ENCODE data around the gene TMEM270.

The TMEM270 gene

DNA sequence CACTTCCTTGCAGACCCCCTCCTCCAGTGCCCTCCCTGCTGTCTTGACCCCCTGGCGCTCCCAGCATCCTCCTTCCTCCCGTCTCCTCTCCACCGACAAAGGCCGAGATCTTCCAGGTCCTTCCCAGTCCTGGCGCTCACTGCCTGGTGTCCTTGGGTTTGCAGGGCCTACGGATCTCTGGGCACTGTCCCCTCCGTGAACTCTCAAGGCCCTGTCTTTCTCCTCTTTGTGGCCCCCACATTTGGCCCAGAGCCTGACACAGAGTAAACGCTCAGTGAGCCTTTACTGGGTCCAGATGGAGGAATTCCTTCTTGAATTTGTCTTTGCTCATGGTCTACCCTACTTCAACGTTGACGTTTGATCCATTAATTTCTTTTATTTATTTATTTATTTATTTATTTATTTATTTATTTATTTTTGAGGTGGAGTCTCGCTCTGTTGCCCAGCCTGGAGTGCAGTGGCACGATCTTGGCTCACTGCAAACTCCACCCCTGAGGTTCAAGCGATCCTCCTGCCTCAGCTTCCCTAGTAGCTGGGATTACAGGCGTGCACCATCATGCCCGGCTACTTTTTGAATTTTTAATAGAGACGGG is 29.7 kb downstream of the TMEM270 start:
- DNase-seq: no peak

DNA sequence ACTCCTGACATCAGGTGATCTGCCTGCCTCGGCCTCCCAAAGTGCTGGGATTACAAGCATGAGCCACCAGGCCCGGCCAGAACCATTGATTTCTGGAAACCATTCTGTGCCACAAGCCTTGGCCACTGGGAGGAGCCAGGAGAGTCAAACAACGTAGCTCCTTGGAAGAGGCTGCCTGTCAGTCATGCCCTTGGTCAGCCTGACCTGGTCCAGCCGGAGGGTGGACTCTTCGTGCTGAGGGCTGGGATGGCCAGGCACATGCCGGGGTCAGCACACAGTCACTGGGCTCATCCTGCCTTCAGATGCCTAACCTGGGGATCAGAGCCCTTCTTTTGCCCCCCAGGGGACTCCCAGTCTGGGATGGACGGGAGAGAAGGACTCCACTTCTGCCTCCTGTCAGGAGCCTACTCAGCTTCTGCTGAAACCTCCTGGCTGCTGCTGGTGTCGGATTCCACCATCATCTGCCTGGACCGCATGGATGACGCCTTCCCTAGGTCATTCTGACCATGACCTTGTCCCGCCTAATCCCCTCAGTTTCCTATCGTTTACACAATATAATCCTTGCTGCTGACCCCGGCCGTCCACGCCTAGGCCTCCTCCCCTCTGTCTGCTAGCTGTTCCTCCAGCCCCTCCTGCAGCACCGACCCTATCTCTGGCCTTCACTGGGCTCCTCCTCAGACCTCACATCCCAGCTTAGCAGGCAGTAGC is 30.4 kb downstream of the TMEM270 start:
- no peak for DNase-seq

DNA sequence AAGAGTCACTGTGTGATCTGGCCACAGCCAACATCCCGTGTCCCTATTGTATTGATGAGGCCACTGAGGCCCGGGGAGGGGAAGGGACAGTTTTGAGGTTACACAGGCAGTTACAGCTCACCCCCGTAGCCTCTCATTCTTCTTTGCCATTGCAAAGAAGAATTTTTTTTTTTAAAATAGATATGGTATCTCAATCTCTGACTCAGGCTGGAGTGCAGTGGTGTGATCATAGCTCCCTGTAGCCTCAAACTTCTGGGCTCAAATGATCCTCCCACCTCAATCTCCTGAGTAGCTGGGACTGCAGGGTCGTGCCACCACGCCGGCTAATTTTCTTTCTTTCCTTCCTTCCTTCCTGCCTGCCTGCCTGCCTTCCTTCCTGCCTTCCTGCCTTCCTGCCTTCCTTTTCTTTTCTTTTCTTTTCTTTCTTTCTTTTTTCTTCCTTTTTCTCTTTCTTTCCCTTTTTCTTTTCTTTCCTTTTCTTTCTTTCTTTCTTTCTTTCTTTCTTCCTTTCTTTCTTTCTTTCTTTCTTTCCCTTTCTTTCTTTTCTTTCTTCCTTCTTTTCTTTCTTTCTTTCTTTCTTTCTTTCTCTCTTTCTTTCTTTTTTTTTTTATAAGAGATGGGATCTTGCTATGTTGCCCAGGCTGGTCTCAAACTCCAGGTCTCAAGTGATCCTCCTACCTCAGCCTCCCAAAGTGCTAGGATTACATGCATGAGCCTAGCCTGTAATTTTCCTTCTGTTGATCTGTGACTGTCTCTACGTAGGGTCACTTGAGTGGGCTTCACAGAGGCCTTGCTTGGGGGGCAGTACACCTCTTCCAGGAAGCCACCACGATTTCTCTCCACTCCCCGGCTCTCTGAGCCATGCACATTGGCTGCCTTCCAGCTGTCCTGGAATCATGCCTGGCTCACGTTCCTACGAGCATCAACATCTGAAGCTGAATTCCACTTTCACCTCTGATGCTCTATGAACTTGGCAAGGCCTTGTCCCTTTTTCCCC is 31.3 kb downstream of the TMEM270 start:
- no peak for DNase-seq

- no peak for DNase-seq
Observed at GRCh38 chr7:73893342-73894101, 32.6 kb downstream of the TMEM270 start.

DNA sequence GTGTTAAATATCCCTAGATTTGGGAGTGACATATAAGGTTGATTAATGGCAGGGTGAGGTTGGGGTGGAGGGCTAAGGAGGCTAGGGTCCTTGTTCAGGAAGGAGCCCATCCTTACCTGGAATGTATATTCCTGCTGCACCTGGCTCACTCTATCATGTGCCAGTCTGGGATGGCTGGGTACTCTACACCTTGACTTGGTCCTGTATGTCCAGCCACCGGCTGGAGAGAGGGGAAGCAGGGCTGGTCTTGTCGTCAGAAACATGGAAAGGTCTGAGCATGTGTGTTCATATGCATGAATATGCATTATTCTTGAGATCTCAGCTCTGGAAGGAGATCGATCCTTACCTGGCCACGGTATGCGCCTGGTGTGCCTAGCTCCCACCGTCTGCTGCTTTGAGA is 33.2 kb downstream of the TMEM270 start:
- no peak for DNase-seq

DNA sequence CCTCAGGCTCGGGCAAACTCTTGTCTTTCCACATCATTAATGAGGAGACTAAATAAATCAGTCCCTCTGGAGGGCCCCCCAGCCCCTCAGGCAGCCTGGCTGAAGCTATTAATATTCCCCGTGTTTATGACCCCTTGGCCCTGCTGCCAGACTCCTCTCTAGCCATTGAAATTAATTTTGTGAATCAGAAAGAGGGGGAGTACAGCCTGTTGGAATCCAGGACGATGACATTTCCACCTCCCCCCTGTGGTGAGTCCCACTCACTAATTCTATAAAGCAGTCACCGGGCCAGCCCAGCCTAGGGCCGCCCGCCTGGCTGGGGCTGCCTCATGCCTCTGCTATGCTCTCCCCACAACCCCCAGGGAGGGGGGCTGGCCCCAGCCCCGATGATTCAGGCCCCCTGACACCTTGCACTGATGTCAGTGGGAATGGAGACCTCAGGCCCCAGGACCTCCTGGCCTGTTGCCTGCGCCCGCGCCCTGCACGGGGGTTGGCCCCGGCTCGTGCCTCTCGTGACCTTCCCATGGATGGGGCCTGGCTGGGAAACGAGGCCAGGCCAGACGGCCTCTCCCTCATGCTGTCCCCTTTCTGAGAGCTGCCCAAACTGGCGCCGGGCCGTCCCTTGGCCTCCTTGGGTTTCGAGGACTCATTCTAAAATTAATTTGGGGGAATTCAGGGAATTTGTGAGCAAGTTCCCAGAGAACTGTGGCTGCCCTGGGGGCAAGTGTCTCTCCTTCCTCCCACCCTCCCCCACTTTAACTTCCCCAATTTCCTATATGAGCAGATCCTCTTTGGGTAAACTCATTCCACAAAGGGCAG is 34.0 kb downstream of the TMEM270 start:
- DNase-seq: no peak

GRCh38 chr7:73895626-73896025 is 34.7 kb downstream of the TMEM270 start:
- DNase-seq: no peak

DNA sequence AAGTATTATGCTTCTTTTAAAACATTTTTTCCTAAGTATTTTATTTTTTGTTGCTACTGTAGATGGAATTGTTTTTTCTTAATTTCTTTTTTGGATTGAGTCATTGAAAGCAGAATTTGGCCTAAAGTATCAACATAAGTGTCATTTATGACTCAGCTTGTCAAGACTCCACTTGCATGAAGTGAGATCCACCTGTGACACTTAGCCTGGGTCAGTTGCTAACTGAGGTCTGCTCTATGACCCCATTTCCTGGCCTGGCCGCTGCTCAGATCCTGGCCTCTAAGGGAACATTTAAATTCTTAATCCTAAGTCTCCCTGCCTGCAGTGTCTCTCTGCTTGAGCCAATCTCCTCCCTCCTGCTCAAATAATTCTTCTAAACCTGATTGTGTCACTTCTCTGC is 35.5 kb downstream of the TMEM270 start:
- no peak for DNase-seq

DNA sequence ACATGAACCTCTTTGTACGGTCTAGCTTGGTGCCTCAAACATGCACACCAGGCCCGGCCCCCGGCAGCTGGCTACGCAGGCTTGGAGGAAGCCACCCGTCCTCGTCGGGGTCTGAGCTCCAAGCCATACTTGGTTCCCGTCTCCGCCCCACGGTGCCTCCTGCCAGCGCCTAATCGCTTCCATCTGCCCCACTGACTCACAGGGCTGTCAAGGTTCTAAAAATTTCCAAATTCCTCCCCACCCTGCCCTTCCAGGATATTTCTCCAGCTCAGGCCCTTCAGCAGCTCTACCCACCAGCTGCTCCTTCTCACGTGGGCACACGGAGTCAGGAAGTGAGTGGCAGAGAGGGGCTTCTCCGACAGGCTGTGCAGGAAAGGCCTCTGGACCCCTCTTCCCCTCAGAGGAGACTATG is 38.8 kb downstream of the TMEM270 start:
- no peak for DNase-seq

DNA sequence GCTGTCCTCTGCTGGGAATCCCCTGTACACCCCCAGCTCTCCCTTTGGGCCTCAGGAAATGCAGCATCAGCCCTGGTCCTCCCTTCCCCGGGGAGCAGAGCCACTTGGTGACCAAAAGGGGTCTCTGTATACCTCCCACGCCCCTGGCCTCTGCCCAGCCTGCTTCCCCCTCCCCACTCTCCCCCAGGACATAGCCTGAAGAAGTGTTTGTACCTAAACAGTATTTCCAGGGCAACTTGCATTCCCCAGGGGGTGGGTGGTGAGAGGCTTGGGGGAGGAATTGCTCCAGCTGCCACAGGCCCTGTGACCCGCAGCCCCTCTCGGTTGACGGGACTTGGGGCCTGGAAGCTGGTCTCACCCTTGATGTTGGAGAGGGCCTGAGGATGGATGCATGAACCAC is 39.3 kb downstream of the TMEM270 start:
- no peak for DNase-seq

- no peak for DNase-seq
Observed at GRCh38 chr7:73901231-73901822, 40.4 kb downstream of the TMEM270 start.

GRCh38 chr7:73901823-73902597 is 41.1 kb downstream of the TMEM270 start:
- no peak for DNase-seq

DNA sequence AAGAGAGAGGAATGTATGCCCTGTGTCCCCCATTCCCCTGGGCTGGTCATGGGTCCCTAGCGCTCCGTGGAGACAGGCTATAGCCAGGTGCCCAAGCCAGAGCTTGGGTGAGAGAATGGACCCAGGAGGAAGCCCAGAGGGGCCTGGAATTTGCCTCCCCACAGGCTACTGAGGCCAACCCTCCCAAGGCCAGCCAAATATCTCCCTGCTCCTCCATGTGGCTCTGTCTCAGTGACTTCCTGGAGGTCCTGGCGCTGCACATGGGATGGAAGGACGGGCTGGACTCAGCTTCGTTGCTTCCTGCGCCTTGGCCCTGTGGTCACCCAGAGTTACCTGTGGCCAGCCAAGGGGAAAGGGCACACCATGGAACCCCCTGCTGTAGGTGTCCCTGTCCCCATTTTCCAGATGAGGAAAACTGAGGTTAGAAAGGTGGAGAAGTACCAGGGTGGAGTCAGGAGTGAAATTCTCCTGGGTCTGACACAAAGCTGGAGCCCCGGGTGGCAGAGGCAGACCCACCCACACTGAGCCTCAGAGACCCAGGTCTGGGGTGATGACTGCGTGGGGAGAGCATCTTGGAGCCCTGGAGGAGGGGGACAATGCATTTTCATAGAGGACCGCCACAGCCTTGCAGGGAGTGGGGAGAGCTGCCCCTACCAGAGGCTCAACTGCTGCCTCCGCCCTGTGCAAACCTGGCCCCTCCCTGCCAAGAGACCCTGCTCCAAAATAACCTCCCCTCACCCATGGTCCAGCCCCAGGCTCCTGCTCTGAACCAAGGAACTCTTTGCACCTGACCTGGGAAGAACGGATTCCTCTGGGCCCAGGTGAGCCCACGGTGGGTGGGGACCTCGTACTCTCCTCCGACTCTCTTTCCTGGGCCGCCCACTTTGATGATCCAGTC is 42.6 kb downstream of the TMEM270 start:
- DNase-seq: no peak

- DNase-seq: no peak
Observed at GRCh38 chr7:73904219-73905137, 43.5 kb downstream of the TMEM270 start.

DNA sequence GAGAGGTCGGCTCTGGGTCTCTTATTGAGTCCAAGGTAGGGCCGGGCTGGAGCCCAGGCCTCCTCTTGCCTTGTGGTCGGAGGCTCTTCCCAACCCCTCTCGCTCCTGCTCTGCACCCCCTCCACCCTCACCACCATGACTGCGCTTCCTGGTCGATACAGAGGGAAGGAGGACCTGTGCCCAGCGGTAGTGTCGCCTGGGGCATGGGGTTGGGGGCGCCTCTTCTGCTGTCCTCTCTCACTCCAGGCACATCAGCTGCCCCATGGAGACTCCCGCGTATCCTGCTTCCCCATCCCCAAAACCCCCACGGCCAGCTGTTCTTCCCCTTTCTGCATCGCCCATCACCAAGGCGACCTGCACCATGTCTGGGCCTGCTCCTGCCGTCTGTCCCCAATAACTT is 44.4 kb downstream of the TMEM270 start:
- DNase-seq: no peak

GRCh38 chr7:73906874-73907273 is 45.9 kb downstream of the TMEM270 start:
- no peak for DNase-seq

DNA sequence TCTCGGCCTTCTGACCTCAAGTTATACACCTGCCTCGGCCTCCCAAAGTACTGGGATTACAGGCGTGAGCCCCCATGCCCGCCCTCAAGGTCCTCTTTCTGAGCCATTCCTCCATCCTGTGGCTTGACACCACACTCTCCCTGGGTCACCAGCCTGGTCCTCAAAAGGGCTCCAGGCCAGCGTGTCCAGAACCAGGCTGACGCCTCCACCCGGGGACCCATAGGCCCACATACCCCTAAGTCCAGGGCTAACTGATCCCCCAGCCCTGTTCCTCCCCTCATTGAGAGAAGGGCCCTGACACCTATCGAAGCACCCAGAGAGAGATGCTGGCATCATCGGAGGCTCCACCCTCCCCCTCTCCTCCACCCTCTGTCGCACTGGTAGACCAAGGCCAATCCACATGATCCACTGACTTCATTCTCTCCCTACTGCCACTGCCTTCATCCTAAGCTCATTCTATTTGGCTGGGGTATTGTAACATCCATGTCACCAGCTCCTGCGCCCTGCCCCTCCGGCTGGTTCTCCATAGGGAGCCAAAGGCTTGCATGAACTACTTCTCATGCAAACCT is 46.7 kb downstream of the TMEM270 start:
- no peak for DNase-seq

DNA sequence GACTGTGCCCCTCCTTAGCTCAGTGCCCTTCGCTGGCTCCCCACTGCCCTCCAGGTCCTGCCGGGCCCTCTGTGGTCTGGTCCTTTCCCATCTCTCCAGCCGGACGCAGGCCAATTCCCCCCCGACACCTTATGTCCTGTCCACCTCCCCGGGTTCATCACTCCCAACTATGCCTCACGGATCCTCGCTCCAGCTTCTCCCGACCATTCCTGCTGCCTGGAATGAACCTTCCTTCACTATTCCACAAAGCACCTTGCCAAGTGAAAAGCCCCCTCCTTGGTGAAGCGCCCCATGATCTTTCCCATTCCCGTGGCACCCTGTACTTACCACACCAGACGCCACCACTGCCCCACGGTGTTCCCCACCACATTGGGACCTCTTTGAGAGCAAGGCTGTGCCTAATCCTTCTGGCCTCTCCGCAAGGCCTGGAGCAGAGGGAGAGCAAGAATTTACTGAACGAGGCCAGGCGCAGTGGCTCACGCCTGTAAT is 47.2 kb downstream of the TMEM270 start:
- DNase-seq: no peak

Data from activated CD4-positive, CD25-positive, alpha-beta regulatory T cell treated with anti-CD3 and anti-CD28 coated beads, Interleukin-2, amount 50 U/mL, for 72 hours (primary cell).